Right atrium auricular region (tissue), 2 donors: ENCODE results near the gene RNLS. TPM values are rescaled to one million over a fixed set of nuclear protein-coding genes. Genes with fewer than 3 reads are reported as not detected.

Source experiments
- DNase-seq: peaks from one replicate; pipeline ENCODE4 v3.0.0-alpha.2; 2019; ENCODE audit warnings: low spot score
- H3K27ac ChIP-seq, 2 donors: fragments of 200-600 bp; sonication (generic); 1 replicate in 1 of 2; 2 replicates in 1 of 2; pipeline ENCODE4 v1.5.1; 2016 to 2019
- H3K27me3 ChIP-seq, 2 donors: fragments of 200-600 bp; sonication (generic); one replicate each; pipeline versions ENCODE4 v1.5.1 to v1.6.0; 2017 to 2019
- H3K36me3 ChIP-seq: fragments of 200-600 bp; sonication (generic); one replicate; pipeline ENCODE4 v1.5.1; 2016
- H3K4me1 ChIP-seq, 2 donors: fragments of 200-600 bp; sonication (generic); one replicate each; pipeline versions ENCODE4 v1.5.1 to v1.6.0; 2017 to 2019
- H3K4me3 ChIP-seq, 2 donors: fragments of 200-600 bp; sonication (generic); 1 replicate in 1 of 2; 2 replicates in 1 of 2; pipeline ENCODE4 v1.5.1; 2017 to 2019; ENCODE audit warnings: mild to moderate bottlenecking in 1 of 2, moderate library complexity in 1 of 2
- H3K9me3 ChIP-seq, 2 donors: fragments of 200-600 bp; sonication (generic); one replicate each; pipeline ENCODE4 v1.5.1; 2019
- CTCF ChIP-seq, 2 donors: fragments of 200-600 bp; sonication (generic); IDR thresholded peaks; one replicate each; pipeline ENCODE4 v1.5.1; 2019; ENCODE audit warnings: antibody characterized with exemption in 2 of 2
- total RNA-seq, 2 donors: library from RNA; depleted of rRNA; stranded (reverse); fragments of >200 nt; gene quantifications; one replicate each; pipeline ENCODE4 v1.1.0, GENCODE V29; 2016

RNLS gene
- total RNA-seq, 2 donors from 2014 or later = 14.9 to 26.8 TPM

DNA sequence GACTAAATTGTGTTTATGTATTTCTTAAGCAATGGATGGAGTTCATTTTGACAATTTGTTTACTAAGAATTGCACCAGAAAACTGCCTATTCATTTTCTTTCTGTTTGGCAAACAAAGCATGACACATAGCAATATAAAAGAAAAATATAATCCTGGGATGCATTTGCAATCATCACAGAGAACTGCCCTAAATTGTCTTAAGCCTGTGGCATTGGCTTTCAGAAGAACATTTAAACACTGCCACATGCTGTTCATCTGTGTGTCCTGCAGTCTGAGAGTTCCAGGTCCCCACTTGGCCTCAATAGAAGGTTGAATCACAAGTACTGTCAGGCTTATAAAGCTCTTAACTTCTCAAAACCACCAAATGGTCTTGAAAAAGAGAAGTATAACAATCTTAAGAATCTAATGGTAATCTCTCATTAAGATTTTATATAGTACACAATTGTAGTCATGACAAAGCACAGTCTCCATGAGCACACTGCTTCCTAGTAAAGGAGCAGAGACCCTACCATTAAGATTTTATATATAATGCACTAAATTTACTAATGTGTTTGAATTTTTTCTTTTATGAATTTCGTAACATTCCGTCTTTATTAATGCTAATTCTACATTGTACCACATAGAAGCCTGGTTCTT is 29.9 kb downstream of the RNLS start:
- peak; percentile 61 for DNase-seq
- H3K36me3 ChIP-seq = no peaks in the 10 kb centered on the region
- H3K9me3 ChIP-seq = no peaks in the 10 kb centered on the region
- no peak overlapping the region for H3K4me3 ChIP-seq
- no peaks in the 10 kb centered on the region for H3K4me1 ChIP-seq
- no peak overlapping the region for H3K27ac ChIP-seq
- TF ChIP-seq CTCF (IDR thresholded peaks at IDR 0.05) = peak; percentile 36 to 84
- H3K27me3 ChIP-seq = no peaks in the 10 kb centered on the region

- Histone ChIP-seq H3K4me1 (no peaks in the 10 kb centered on the region), H3K27ac (no peak overlapping the region), H3K9me3 (no peaks in the 10 kb centered on the region), H3K36me3 (no peaks in the 10 kb centered on the region), H3K4me3 (no peak overlapping the region), H3K27me3 (no peaks in the 10 kb centered on the region)
- TF ChIP-seq CTCF (IDR thresholded peaks at IDR 0.05) = no peak
- no peak for DNase-seq
Measured at GRCh38 chr10:88551246-88551645, 31.9 kb downstream of the RNLS start.

DNA sequence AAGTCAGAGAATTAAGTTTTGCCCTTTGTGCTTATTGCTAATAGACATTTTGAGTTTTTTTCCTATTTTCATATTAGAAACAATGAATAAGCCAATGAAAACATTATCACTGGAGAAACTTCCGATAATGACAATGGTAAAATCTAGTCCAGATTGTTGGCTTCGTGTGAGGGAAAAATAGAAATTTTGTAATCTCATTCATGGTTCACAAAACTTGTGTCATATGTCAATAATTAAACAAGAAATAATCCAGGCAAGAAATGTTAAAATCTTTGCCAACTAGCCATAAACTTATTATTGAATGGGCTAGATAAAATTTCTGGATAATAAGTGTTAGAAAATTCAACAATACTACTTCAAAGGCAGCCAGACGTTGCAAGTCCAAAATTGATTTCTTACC is 36.6 kb downstream of the RNLS start:
- Histone ChIP-seq H3K9me3 (no peaks in the 10 kb centered on the region), H3K27ac (no peak overlapping the region), H3K4me3 (no peak overlapping the region), H3K4me1 (peaks cover 0 to 7% of the 10 kb centered on the region in 2 donors), H3K36me3 (no peaks in the 10 kb centered on the region), H3K27me3 (no peaks in the 10 kb centered on the region)
- no peak for TF ChIP-seq CTCF (IDR thresholded peaks at IDR 0.05)
- no peak for DNase-seq

DNA sequence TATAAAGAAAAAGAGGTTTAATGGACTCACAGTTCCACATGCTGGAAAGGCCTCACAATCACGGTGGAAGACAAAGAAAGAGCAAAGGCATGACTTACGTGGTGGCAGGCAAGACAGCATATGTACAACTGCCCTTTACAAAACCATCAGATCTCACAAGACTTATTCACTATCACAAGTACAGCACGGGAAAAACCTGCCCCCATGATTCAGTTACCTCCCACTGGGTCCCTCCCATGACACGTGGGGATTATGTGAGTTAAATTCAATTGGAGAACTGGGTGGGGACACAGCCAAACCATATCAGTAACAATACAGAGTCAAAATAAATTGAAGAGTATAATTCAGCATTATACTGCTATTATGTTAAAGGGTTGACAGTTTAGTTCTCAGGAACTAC is 37.8 kb downstream of the RNLS start:
- Histone ChIP-seq H3K27ac (no peak overlapping the region), H3K36me3 (no peaks in the 10 kb centered on the region), H3K4me1 (peaks cover 0 to 7% of the 10 kb centered on the region in 2 donors), H3K27me3 (no peaks in the 10 kb centered on the region), H3K4me3 (no peak overlapping the region), H3K9me3 (no peaks in the 10 kb centered on the region)
- DNase-seq = no peak
- no peak for TF ChIP-seq CTCF (IDR thresholded peaks at IDR 0.05)

DNA sequence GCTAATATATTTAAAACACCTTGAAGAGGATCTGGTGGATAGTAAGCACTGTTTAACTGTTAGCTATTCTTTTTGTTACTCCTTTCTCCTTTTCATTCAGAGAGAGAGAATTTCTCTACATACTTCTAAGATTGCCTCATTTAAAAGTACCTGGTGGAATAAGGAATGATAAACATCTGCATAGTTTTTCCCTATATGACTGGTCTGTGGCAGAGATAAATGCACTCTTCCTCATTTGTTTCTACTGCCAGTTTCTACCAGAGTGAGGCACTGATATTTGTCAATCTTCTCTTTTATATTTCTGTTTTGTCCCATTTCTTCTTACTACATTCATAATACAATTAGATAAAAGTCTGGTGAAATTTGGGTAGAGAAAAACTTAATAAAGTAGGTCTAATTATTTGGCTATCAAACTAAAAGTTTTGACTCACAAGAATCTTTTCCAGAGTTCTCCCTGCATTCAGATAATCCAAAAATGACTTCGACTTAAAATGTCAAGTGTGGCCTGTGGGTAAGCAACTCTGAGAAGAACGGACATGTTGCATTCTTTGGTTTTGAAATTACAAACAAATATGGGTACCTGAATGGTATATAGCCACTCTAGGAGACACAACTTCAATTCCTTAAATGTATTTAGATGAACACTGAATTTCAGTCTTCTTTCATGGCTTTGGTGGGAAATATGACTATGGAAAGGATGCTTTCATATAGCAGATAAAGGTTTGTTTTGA is 38.8 kb downstream of the RNLS start:
- H3K4me1 ChIP-seq = peaks cover 0 to 7% of the 10 kb centered on the region in 2 donors
- no peak for TF ChIP-seq CTCF (IDR thresholded peaks at IDR 0.05)
- H3K4me3 ChIP-seq = no peak overlapping the region
- no peak overlapping the region for H3K27ac ChIP-seq
- no peak for DNase-seq
- no peaks in the 10 kb centered on the region for H3K9me3 ChIP-seq
- H3K36me3 ChIP-seq = no peaks in the 10 kb centered on the region
- H3K27me3 ChIP-seq = no peaks in the 10 kb centered on the region
